Gastrocnemius medialis (tissue), 4 donors: Measurements from ENCODE around the gene FRS2. TPM values are rescaled to one million over a fixed set of nuclear protein-coding genes. Genes with fewer than 3 reads are reported as not detected.
A peak's percentile ranks its signal among the peaks of the same experiment; 100 is the strongest.

ENCODE experiments used
- ATAC-seq, 2 donors: fragments of 150-250 bp; one replicate each; pipeline ENCODE4 v1.9.1; 2016
- DNase-seq, 2 donors: peaks; one replicate each; pipeline ENCODE4 v3.0.0-alpha.2; 2019
- H3K27ac ChIP-seq, 4 donors: fragments of 200-600 bp; sonication (generic); 1 replicate in 1 of 4; 2 replicates in 3 of 4; pipeline ENCODE4 v1.5.1; 2016 to 2018; ENCODE audit warnings: mild to moderate bottlenecking in 2 of 4, moderate library complexity in 1 of 4
- H3K27me3 ChIP-seq, 3 donors: fragments of 200-600 bp; sonication (generic) in 2 of 3; 1 replicate in 1 of 3; 2 replicates in 2 of 3; pipeline versions ENCODE4 v1.5.1 to v1.6.0; 2016 to 2019; ENCODE audit warnings: mild to moderate bottlenecking in 1 of 3, moderate library complexity in 1 of 3
- H3K36me3 ChIP-seq, 2 donors: fragments of 200-600 bp; sonication (generic) in 1 of 2; one replicate each; pipeline ENCODE4 v1.5.1; 2017 to 2018
- H3K4me1 ChIP-seq, 2 donors: fragments of 200-600 bp; sonication (generic) in 1 of 2; one replicate each; pipeline ENCODE4 v1.5.1; 2016 to 2017; ENCODE audit warnings: mild to moderate bottlenecking in 2 of 2
- H3K4me3 ChIP-seq, 4 donors: fragments of 200-600 bp; sonication (generic) in 3 of 4; 1 replicate in 1 of 4; 2 replicates in 3 of 4; pipeline ENCODE4 v1.5.1; 2016 to 2019; ENCODE audit warnings: mild to moderate bottlenecking in 2 of 4
- H3K9me3 ChIP-seq, 3 donors: fragments of 200-600 bp; sonication (generic) in 2 of 3; 1 replicate in 1 of 3; 2 replicates in 2 of 3; pipeline ENCODE4 v1.5.1; 2016 to 2019
- CTCF ChIP-seq, 5 experiments: fragments of 450-650 bp in 3 of 5; fragments of 200-600 bp in 2 of 5; sonication (generic) in 2 of 5; IDR thresholded peaks in 4 of 5; conservative IDR thresholded peaks in 1 of 5; 1 replicate in 4 of 5; 2 replicates in 1 of 5; pipeline ENCODE4 v1.5.1; 2016 to 2019; ENCODE audit warnings: antibody characterized with exemption in 5 of 5, mild to moderate bottlenecking in 3 of 5, moderate library complexity in 3 of 5
- POLR2A ChIP-seq, 2 donors: fragments of 450-650 bp; IDR thresholded peaks; one replicate each; pipeline ENCODE4 v1.6.1; 2017; ENCODE audit warnings: antibody characterized with exemption in 2 of 2, mild to moderate bottlenecking in 2 of 2, moderate library complexity in 2 of 2
- in situ Hi-C, 4 donors: fragments of 200-750 bp; cut with MboI; loops; one replicate each; pipeline versions ENCODE4 v1.15.0 to v1.8.0; 2017; ENCODE audit warnings: low sequenced_read_pairs in 4 of 4
- intact Hi-C: fragments of 100-400 bp; cut with DNase I; formaldehyde crosslinking; loops from one replicate; pipeline ENCODE4 v1.15.1; 2023; ENCODE audit warnings: low total_unique reads
- total RNA-seq, 4 donors: library from RNA; depleted of rRNA; stranded (reverse); fragments of >200 nt; gene quantifications; one replicate each; pipeline versions ENCODE4 v1.1.0 to v1.2.3, GENCODE V29; 2016

FRS2 gene
- total RNA-seq, 4 donors from 2014 or later = 21.0 to 32.1 (median 21.3) TPM

DNA sequence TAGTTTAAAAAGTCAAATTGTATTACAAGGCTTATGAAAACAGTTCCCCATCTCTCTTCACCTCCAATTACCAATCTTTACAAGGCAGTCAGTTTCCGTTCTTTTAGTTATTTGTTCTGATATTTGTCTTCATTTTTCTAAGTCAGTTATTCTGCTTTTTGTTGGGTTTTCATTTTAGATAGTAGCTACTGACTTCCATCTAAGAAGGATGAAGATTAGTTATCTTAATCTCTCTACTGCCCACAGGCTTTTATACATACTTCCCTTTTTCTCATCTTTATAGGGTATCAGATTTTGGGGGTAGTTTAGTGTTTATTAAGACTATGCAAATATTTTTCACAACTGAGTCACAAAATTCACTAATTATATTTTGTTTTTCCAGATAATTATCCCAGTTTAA, 38.4 kb downstream of the FRS2 start:
- TF ChIP-seq CTCF (IDR thresholded peaks at IDR 0.05 in 4 of 5, conservative IDR thresholded peaks at IDR 0.05 in 1 of 5) (no peak), POLR2A (IDR thresholded peaks at IDR 0.05) (no peak)
- no peak overlapping the region for H3K27ac ChIP-seq
- H3K4me1 ChIP-seq = peaks cover 64 to 72% of the 10 kb centered on the region in 2 donors
- no peaks in the 10 kb centered on the region for H3K9me3 ChIP-seq
- intact Hi-C loops (no loop called here), in situ Hi-C loops (no loop called here)
- H3K27me3 ChIP-seq = no peaks in the 10 kb centered on the region
- no peak overlapping the region for H3K4me3 ChIP-seq
- no peaks in the 10 kb centered on the region for H3K36me3 ChIP-seq
- DNase-seq (no peak), ATAC-seq (no peak)

DNA sequence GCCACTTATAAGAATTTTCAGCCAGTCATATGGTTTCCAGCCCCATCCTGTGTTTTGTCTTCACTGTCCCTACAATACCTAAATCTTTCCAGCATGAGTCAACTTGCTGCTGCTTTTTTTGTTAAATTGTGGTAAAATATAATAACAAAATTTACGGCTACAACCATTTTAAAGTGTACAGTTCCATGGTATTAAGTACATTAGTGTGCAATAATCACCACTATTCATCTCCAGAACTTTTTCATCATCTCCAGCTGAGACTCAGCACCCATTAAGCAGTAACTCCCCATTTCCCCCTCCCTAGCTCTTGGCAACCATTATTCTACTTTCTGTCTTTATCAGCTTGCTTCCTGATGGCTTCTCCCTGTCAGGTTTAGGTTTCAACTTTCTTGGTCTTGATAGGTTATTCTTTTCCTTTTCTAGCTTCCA, 39.1 kb downstream of the FRS2 start:
- H3K4me1 ChIP-seq = peaks cover 71 to 74% of the 10 kb centered on the region in 2 donors
- no peak for ATAC-seq
- no peak overlapping the region for H3K4me3 ChIP-seq
- H3K27me3 ChIP-seq = no peaks in the 10 kb centered on the region
- intact Hi-C loops = no loop called here
- in situ Hi-C loops = no loop called here
- H3K27ac ChIP-seq = no peak overlapping the region
- no peak for DNase-seq
- H3K9me3 ChIP-seq = no peaks in the 10 kb centered on the region
- TF ChIP-seq POLR2A (IDR thresholded peaks at IDR 0.05) (no peak), CTCF (IDR thresholded peaks at IDR 0.05 in 4 of 5, conservative IDR thresholded peaks at IDR 0.05 in 1 of 5) (no peak)
- H3K36me3 ChIP-seq = no peaks in the 10 kb centered on the region

- ATAC-seq = no peak
These were observed 40.0 kb downstream of the FRS2 start for GRCh38 chr12:69509904-69510827.

GRCh38 chr12:69511016-69511415, 40.8 kb downstream of the FRS2 start:
- no peak for ATAC-seq
- intact Hi-C loops (loop anchor here (2.0 kb wide), 1 partner anchor 40 kb away; the partner anchor contains the start of gene FRS2), in situ Hi-C loops (no loop called here)
- no peaks in the 10 kb centered on the region for H3K36me3 ChIP-seq
- peaks cover 62 to 74% of the 10 kb centered on the region in 2 donors for H3K4me1 ChIP-seq
- no peaks in the 10 kb centered on the region for H3K27me3 ChIP-seq
- TF ChIP-seq POLR2A (IDR thresholded peaks at IDR 0.05) = no peak
- no peak for TF ChIP-seq CTCF (IDR thresholded peaks at IDR 0.05 in 4 of 5, conservative IDR thresholded peaks at IDR 0.05 in 1 of 5)
- peak overlapping the region in 2 of 4 donors; percentile 72 to 78 for H3K27ac ChIP-seq
- DNase-seq = no peak
- no peak overlapping the region for H3K4me3 ChIP-seq
- H3K9me3 ChIP-seq = no peaks in the 10 kb centered on the region

More at GRCh38 chr12:69509904-69510827, 40.0 kb downstream of the FRS2 start:
- no peaks in the 10 kb centered on the region for H3K36me3 ChIP-seq
- DNase-seq = no peak
- H3K4me1 ChIP-seq = peaks cover 71 to 76% of the 10 kb centered on the region in 2 donors
- intact Hi-C loops (loop anchor here (2.0 kb wide), 1 partner anchor 39 kb away; the partner anchor contains the start of gene FRS2), in situ Hi-C loops (no loop called here)
- no peak for TF ChIP-seq CTCF (IDR thresholded peaks at IDR 0.05 in 4 of 5, conservative IDR thresholded peaks at IDR 0.05 in 1 of 5)
- TF ChIP-seq POLR2A (IDR thresholded peaks at IDR 0.05) = no peak
- no peaks in the 10 kb centered on the region for H3K27me3 ChIP-seq
- H3K4me3 ChIP-seq = no peak overlapping the region
- H3K27ac ChIP-seq = peak overlapping the region in 1 of 4 donors; percentile 36
- H3K9me3 ChIP-seq = no peaks in the 10 kb centered on the region
